HL-60 (cell line): ENCODE data around the gene JUNB.

ENCODE experiments used
- DNase-seq, 2 experiments: peaks; one replicate each; pipeline ENCODE4 v3.0.0-alpha.2; 2010 to 2020; ENCODE audit warnings: low read depth in 1 of 2, low spot score in 1 of 2
- H3K27ac ChIP-seq: fragments of 250-450 bp; sonication (Bioruptor Pico); replicated peaks from 2 replicates; pipeline ENCODE4 v1.5.1; 2020; ENCODE audit warnings: mild to moderate bottlenecking, moderate library complexity
- H3K27me3 ChIP-seq: fragments of 250-450 bp; sonication (Bioruptor Pico); 2 replicates; pipeline ENCODE4 v1.5.1; 2021; ENCODE audit warnings: mild to moderate bottlenecking, moderate library complexity; ENCODE audit not compliant: insufficient read depth, poor library complexity, severe bottlenecking
- H3K4me3 ChIP-seq: replicated peaks from 2 replicates; pipeline ENCODE4 v1.5.1; 2011; ENCODE audit warnings: mild to moderate bottlenecking, control low read depth, low read length; ENCODE audit not compliant: insufficient read depth
- GABPA ChIP-seq: IDR thresholded peaks from 2 replicates; pipeline ENCODE4 v1.6.1; 2012; ENCODE audit warnings: low read depth
- POLR2AphosphoS5 ChIP-seq: IDR thresholded peaks from 2 replicates; pipeline ENCODE4 v1.6.1; 2012; ENCODE audit warnings: low read depth
- SPI1 ChIP-seq: IDR thresholded peaks from 2 replicates; pipeline ENCODE4 v1.6.1; 2012; ENCODE audit warnings: low read depth, mild to moderate bottlenecking, borderline replicate concordance
- TF ChIP-seq, protein P1 (sequence below): IDR thresholded peaks from one replicate; pipeline ENCODE4 v1.5.1; 2011; ENCODE audit warnings: low read length, control low read depth, inconsistent platforms; ENCODE audit not compliant: insufficient read depth
- TF ChIP-seq, protein P2 (sequence below): IDR thresholded peaks from 2 replicates; pipeline ENCODE4 v1.6.1; 2012; ENCODE audit warnings: low read depth; ENCODE audit not compliant: insufficient replicate concordance

Gene JUNB

DNA sequence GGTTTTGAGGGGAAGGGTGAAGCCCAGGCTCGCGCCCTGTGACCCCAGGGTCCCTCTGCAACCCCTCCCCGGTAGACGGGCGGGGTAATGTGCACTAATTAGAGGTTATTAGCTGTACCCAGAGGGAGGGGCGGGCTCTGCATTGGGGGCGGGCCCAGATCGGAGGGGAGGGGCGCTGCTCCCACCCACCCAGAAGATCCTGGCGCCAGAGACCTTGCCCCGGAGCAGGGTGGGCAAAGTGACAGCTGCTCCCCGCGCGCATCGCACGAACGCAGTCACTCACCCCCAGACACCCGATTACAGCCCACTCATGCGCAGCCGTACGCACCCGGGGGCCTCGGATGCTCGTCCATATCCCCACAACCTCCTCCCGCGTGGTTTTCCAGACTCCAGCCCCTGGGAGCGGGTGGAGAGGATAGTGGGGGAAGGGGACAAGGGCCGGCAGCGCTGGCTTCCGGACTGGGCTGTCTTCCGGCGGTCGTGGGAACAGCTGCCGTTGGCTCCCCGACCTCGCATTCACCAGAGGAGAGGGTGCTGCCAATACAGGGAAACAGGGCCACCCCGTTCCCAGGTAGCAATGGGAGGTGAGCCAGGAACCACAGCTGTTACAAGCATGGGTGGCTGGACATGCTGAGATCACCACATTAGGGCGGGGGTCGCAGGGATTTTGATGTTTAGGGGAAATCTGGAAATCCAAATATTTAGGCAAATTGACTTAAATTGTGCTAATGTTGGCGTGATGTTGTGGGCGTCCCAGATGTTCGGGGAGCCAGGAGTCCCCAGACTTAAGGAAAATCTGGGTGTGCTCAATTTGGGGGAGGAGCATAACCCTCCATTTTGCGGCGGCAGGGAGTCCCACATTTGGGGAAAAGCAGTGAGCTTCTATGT is 13.0 kb upstream of the JUNB start:
- no peaks in the 10 kb centered on the region for H3K27me3 ChIP-seq
- H3K4me3 ChIP-seq: peak overlapping the region; percentile 78
- DNase-seq: peak in 1 of 2 experiments; percentile 73
- TF ChIP-seq GABPA (no peak), POLR2AphosphoS5 (peak; percentile 43)
- peak overlapping the region; percentile 88 for H3K27ac ChIP-seq

DNA sequence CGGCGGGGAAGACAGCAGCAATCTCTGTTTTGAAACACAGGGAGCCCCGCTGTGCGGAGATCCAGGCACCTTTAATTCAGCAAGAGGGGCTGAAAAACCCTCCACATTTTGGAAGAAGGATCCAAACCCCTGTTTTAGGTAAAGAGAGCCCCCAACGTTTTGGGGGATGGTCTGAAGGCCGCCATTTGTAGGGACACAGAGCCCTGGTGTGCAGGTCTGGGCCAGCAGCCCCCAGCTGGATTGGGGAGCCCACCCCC is 12.5 kb upstream of the JUNB start:
- H3K27me3 ChIP-seq: no peaks in the 10 kb centered on the region
- no peak overlapping the region for H3K4me3 ChIP-seq
- H3K27ac ChIP-seq: peak overlapping the region; percentile 88
- TF ChIP-seq GABPA (no peak), POLR2AphosphoS5 (no peak), SPI1 (no peak)
- TF ChIP-seq, protein P1, sequence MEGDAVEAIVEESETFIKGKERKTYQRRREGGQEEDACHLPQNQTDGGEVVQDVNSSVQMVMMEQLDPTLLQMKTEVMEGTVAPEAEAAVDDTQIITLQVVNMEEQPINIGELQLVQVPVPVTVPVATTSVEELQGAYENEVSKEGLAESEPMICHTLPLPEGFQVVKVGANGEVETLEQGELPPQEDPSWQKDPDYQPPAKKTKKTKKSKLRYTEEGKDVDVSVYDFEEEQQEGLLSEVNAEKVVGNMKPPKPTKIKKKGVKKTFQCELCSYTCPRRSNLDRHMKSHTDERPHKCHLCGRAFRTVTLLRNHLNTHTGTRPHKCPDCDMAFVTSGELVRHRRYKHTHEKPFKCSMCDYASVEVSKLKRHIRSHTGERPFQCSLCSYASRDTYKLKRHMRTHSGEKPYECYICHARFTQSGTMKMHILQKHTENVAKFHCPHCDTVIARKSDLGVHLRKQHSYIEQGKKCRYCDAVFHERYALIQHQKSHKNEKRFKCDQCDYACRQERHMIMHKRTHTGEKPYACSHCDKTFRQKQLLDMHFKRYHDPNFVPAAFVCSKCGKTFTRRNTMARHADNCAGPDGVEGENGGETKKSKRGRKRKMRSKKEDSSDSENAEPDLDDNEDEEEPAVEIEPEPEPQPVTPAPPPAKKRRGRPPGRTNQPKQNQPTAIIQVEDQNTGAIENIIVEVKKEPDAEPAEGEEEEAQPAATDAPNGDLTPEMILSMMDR: no peak
- TF ChIP-seq, protein P2, sequence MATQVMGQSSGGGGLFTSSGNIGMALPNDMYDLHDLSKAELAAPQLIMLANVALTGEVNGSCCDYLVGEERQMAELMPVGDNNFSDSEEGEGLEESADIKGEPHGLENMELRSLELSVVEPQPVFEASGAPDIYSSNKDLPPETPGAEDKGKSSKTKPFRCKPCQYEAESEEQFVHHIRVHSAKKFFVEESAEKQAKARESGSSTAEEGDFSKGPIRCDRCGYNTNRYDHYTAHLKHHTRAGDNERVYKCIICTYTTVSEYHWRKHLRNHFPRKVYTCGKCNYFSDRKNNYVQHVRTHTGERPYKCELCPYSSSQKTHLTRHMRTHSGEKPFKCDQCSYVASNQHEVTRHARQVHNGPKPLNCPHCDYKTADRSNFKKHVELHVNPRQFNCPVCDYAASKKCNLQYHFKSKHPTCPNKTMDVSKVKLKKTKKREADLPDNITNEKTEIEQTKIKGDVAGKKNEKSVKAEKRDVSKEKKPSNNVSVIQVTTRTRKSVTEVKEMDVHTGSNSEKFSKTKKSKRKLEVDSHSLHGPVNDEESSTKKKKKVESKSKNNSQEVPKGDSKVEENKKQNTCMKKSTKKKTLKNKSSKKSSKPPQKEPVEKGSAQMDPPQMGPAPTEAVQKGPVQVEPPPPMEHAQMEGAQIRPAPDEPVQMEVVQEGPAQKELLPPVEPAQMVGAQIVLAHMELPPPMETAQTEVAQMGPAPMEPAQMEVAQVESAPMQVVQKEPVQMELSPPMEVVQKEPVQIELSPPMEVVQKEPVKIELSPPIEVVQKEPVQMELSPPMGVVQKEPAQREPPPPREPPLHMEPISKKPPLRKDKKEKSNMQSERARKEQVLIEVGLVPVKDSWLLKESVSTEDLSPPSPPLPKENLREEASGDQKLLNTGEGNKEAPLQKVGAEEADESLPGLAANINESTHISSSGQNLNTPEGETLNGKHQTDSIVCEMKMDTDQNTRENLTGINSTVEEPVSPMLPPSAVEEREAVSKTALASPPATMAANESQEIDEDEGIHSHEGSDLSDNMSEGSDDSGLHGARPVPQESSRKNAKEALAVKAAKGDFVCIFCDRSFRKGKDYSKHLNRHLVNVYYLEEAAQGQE: no peak
- no peak for DNase-seq

DNA sequence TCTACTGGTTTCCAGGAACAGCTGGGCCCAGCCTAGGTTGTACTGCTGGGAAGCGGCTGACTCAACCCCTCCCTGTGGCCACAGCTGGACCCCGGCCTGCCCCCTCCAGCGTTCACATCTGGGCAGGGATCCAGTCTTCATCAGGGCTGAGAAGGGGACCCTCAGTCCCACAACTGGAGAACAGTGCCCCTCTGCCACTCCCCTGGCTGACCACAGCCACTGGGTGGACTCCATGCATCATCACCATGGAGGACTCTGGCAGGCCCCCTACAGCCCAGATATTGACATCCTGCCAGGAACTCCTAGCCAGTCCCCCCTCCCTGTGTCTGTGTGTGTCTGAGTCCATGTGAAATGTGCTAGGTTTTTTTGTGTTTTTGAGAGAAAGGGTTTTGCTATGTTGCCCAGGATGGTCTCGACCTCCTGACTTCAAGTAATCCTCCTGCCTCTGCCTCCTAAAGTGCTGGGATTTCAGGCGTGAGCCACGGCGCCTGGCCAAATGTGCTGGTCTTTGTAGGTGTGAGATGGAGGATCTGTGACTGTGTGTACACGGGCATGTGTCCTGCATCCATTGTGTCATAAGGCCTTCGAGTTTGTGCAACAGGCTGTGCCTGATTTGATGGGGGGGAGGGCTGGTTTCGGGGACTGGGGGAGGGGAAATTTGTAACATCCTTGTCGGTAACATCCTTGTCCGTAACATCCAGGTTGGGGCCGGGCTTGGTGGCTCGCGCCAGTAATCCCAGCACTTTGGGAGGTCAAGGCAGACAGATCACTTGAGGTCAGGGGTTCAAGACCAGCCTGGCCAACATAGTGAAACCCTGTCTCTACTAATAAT is 11.9 kb upstream of the JUNB start:
- Histone ChIP-seq H3K27me3 (no peaks in the 10 kb centered on the region), H3K4me3 (no peak overlapping the region), H3K27ac (peak overlapping the region; percentile 88)
- TF ChIP-seq, protein P1: no peak
- TF ChIP-seq, protein P2: no peak
- DNase-seq: no peak

DNA sequence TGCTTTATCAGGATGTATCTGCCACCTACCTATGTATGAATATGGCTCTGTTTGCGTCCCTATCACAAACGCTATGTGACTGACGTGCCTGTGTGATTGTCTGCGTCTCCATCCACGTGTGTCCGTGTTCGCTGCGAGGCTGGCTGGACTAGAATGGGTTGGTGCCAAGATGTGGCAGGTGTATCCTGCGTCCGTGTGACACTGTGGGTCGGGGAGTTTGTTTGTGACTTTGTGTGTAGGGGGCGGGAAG is 9.2 kb upstream of the JUNB start:
- no peak for DNase-seq
- peak overlapping the region; percentile 36 for H3K4me3 ChIP-seq
- H3K27ac ChIP-seq: peak overlapping the region; percentile 95
- no peak for TF ChIP-seq GABPA
- TF ChIP-seq POLR2AphosphoS5: 0 out of 2 replicates have a peak, but pooled peaks have one; percentile 33
- no peaks in the 10 kb centered on the region for H3K27me3 ChIP-seq
